HUDEP-2 (cell line): ENCODE measurements around the gene IQCM.

Source experiments
- DNase-seq, 76 experiments: peaks; one replicate each; lab custom pipeline; 2025; ENCODE audit not compliant: unreplicated experiment in 76 of 76; lab: John Stamatoyannopoulos, UW

The IQCM gene, protein sequence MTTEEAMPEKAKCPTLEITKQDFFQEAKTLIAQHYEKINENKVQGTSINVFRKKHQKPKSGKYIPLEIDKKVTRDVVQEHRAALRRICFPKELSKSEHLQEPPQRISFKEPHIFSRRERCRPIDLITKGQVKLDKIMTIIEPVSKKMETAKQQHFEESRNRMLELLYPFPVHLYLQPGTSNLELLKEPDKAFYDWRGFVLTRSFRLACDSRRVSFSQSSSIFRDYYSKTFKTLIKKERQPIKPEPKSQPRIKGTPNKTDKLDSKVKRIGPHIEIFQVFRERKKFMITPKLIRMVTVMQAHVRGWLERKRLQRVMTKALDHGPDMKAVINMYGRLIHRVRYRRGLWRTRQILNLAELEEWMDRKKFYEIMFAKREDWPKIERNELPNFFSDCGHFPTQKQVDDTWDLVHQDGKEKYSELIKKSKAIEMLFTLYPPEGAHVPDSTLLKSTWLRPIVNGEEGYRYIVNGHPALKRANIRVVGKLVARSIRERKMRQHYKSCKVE

DNA sequence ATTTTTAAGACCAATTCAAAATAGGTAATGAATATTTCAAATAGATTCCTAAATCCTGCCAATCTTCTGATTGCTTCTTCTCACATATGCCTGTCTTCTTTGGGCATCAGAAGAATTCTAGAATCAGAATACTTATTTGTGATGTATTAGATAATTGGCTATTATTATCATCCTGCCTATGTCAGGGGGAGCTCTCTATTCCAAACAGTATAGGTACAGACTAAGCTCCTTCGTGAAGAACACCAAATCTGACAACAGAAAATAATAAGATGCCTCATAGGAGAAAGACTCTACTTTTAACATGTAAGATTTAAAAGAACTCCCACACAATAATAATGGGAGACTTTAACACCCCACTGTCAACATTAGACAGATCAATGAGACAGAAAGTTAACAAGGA is at the start of gene IQCM:
Gene IQCM (minus strand): TSS at position 101 of the 400 bp plus-strand sequence. CDS start 73,152 bp downstream, outside the sequence.
- DNase-seq: no peak

DNA sequence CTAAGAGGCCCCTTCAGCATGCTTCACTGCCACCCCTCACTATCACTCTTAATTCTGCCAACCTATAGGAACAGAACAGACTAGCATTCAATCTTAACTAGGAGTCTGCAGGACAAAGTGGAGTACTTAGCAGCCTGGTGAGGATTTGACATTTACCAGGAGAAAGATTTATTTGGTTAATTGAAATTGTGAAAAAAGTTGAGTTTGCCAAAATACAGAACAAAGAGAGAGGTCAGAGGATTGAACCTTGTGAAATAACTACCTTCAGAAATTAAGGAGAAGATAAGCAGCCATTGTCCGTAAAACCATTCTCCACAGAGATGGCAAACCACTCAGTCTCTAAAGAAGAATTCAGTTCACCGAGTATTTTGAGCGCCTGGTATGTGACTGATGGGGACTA is 41.8 kb upstream of the IQCM start:
- DNase-seq: no peak

- peak in 10 of 76 experiments; percentile 0 to 33 (median 6) for DNase-seq
Measured at GRCh38 chr4:149845743-149846142, 30.1 kb upstream of the IQCM start.

DNA sequence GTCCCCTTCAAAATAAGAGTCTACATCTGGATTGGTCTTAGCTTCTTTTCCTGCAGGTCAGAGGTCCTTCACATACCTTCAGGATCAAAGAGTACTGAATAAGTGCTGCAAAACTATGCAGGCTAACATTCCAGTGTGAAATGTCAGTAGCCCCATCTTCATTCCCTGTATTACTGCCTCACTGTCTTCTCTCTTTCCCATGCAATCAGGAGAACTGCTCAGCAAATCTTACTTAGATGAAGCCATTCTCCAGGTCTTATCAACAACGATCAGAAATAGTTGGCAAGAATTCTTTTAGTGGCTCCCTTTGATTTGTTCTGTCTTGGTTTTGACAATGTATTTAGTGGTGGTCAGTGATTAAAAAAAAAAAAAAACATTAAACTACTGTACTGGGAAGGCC is 26.0 kb upstream of the IQCM start:
- no peak for DNase-seq

DNA sequence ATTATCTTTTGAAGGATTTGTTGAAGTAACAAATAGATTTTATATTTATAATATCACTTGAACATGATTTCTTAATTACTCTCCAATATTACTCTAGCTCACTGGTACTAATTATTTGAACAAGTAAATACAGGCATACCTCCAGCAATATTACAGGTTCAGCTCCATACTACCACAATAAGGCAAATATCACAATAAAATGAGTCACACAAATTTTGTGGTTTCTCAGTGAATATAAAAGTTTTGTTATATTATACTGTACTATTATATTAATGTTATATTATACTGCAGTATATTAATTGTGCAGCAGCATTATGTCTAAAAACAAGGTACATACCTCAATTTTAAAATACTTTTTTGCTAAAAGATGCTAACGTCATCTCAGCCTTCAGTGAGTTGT is 22.4 kb upstream of the IQCM start:
- DNase-seq: no peak

- DNase-seq: no peak
Measured at GRCh38 chr4:149836546-149836945, 20.9 kb upstream of the IQCM start.

GRCh38 chr4:149835280-149835679 is 19.6 kb upstream of the IQCM start:
- DNase-seq: no peak

DNA sequence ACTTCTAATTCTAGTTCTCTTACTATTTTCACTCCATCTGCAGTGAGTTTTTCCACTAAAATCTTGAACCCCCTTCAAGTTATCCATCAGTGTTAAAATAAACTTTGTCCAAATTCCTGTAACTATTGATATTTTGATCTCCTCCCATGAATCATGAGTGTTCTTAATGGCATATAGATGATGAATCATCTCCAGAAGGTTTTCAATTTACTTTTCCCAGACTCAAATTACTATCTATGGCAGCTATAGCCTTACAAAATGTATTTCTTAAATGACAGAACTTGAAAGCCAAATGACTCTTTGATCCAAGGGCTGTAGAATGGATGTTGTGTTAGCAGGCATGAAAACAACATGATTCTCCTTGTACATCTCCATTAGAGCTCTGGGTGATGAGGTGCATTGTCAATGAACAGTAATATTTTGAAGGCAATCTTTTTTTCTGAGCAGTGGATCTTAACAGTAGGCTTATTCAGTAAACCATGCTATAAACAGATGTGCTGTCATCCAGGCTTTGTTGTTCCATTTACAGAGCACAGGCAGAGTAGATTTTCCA is 16.1 kb upstream of the IQCM start:
- DNase-seq: no peak

DNA sequence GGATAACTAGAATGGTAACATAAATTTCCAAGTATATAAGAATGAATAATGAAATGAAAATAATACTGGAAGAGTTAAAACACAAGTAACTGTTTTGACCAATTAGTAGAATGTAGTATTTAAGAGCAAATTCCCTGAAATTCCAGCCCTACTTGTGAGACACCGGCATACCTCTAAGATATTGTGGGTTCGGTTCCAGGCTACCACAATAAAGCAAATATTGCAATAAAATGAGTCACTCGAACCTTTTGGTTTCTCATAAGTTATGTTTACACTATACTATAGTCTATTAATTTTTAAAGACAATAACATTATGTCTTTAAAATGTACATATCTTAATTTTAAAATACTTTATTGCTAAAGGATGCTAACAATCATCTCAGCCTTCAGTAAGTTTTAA is 15.2 kb upstream of the IQCM start:
- no peak for DNase-seq

GRCh38 chr4:149825336-149825735 is 9.7 kb upstream of the IQCM start:
- no peak for DNase-seq

DNA sequence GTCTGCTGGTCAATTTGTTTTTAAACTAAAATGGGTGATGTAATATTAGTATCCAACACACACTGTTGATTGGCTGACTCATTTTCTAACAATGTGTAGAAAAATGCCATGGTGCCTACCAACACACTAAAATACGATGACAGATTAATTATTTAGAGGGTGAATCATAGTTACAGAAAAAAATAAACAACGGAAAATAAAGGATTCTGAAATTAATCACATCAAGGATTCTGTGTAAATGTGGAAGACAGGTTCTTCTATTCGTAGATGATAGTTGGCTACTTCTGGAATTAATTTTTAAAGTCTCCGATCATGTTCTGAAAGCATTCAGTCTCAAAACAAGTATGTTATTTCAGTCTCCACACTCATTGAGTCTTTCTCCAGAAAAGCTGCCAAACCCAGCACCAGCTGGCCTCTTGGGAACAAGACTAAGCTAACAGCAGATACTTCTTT is 8.2 kb upstream of the IQCM start:
- DNase-seq: no peak

DNA sequence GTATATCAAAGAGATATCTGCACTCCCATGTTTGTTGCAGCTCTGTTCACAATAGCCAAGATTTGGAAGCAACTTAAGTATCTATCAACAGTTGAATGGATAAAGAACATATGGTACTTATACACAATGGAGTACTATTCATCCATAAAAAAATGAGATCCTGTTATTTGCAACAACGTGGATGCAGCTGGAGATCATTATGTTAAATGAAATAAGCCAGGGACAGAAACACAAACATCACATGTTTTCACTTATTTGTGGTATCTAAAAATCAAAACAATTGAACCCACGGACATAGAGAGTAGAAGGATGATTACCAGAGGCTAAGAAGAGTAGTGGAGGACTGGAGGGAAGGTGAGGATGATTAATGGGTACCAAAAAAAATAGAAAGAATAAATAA is 14.2 kb downstream of the IQCM start:
- no peak for DNase-seq

DNA sequence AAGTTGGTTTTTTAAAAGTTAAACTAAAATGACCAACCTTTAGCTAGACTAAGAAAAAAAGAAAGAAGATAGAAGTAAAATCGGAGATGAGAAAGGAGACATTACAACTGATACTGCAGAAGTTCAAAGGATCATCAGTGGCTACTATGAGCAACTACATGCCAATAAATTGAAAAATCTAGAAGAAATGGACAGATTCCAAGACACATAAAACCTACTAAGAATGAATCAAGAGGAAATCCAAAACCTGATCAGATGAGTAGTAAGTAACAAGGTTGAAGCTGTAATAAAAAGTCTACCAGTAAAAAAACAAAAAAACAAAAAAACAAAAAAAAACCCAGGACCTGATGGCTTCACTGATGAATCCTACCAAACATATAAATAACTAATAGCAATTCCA is 16.1 kb downstream of the IQCM start:
- DNase-seq: no peak

- DNase-seq: no peak
Measured at GRCh38 chr4:149796381-149796780, 19.3 kb downstream of the IQCM start.

DNA sequence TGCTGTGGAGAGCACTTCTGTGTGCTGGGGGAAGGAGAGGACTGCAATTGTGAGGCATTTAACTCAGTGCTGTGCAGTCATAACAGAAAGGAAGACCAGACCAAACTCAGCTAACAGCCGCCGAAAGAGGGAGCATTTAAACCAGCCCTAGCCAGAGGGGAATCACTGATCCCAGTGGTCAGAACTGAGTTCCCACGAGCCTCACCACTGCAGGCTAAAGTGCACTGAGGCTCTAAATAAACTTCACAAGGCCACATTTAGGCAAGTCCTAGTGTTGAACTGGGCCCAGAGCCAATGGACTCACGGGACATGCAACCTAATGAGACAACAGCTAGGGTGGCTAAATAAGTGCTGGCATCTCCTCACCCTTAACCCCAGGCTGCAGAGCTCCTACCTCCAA is 20.4 kb downstream of the IQCM start:
- peak in 1 of 76 experiments; percentile 0 for DNase-seq

GRCh38 chr4:149794352-149794751 is 21.3 kb downstream of the IQCM start:
- no peak for DNase-seq

GRCh38 chr4:149793459-149793858 is 22.2 kb downstream of the IQCM start:
- DNase-seq: no peak

DNA sequence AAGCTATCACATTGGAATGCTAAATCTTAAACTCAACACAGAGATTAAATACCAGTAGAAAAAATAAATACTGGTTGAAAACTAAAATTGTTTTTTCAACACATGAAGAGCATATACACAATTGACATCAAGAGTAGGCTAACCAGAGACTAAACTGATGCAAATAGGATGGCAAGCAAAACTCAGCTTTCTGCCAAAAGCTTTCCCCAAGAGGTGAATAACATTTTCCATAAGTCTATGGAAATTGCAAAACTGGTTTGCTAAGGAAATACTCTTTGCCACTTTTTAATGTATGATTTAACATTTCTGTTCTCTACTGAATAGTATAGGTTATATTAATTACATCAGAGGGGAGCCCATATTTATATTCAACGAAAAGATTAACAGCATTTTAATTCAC is 23.8 kb downstream of the IQCM start:
- no peak for DNase-seq

DNA sequence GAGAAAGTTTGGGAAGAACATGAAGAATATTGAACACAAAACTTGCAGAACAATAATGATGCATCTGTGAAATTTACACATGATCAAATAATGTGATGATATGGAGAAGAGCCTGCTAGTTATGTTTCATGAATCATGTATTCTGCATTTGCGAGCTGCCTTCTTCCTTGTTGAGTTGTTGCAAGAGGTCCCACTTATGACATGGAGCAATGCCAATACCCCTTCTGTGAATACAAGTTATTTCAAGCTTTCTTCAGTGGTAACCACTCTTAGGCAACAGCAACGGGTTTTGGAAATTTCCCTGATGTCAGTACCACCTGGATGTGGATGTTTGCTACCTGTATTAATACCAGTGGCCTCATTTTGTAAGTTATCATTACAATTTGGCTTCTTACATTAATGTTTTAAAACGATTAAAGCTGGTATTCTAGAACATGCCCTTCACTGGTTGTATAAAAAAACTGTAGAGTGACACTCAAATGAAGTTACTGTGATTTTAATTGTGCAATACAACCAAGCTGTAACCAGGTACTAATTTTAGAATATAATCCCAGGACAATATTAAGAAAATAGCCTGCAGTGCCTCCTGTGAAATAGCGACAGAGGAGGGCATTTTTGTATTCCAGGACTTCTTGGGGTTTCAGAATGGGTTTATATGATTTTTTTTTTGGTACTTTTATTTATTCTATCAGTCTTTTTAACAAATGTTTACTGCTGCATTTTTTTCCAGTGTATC is 25.3 kb downstream of the IQCM start:
- no peak for DNase-seq

DNA sequence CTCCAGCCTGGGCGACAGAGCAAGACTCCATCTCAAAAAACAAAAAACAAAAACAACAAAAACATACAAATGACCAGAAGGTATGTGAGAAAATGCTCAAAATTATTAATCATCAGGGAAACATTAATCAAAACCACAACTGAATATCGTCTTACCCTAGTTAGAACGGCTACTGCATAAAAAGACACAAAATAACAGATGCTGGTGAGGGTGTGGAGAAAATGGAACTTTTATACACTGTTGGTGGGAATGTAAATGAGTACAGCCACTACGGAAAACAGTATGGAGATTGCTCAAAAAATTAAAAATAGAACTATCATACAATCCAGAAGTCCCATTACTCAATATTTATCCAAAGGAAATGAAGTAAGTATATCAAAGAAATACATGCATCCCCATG is 27.3 kb downstream of the IQCM start:
- DNase-seq: no peak

- no peak for DNase-seq
Measured at GRCh38 chr4:149785696-149786431, 29.8 kb downstream of the IQCM start.
